Adrenal gland (tissue), 12 donors: ENCODE measurements around the gene C11orf68. TPM values are rescaled to one million over a fixed set of nuclear protein-coding genes. Genes with fewer than 3 reads are reported as not detected.
A peak's percentile ranks its signal among the peaks of the same experiment; 100 is the strongest.

Source experiments
- DNase-seq, 7 donors: peaks; one replicate each; pipeline ENCODE4 v3.0.0-alpha.2; 2019 to 2020
- H3K27ac ChIP-seq, 5 donors: fragments of 200-600 bp; sonication (generic) in 4 of 5; 1 replicate in 3 of 5; 2 replicates in 2 of 5; pipeline versions ENCODE4 v1.5.1 to v1.8.0; 2016 to 2020; ENCODE audit warnings: mild to moderate bottlenecking in 1 of 5
- H3K27me3 ChIP-seq: fragments of 200-600 bp; 2 replicates; pipeline ENCODE4 v1.8.0; 2021
- H3K36me3 ChIP-seq, 2 donors: fragments of 200-600 bp; replicated peaks in 1 of 2; 1 replicate in 1 of 2; 2 replicates in 1 of 2; pipeline versions ENCODE4 v1.5.1 to v1.8.0; 2018 to 2022
- H3K4me1 ChIP-seq, 2 donors: fragments of 200-600 bp; replicated peaks in 1 of 2; 1 replicate in 1 of 2; 2 replicates in 1 of 2; pipeline versions ENCODE4 v1.5.1 to v1.8.0; 2018 to 2021
- H3K4me3 ChIP-seq, 4 donors: fragments of 200-600 bp; sonication (generic) in 3 of 4; one replicate each; pipeline ENCODE4 v1.5.1; 2016 to 2018
- H3K9me3 ChIP-seq, 3 donors: fragments of 200-600 bp; sonication (generic) in 1 of 3; replicated peaks in 1 of 3; 1 replicate in 2 of 3; 2 replicates in 1 of 3; pipeline versions ENCODE4 v1.5.1 to v1.8.0; 2016 to 2021
- POLR2A ChIP-seq, 2 donors: fragments of 450-650 bp; IDR thresholded peaks; one replicate each; pipeline ENCODE4 v1.6.1; 2017; ENCODE audit warnings: antibody characterized with exemption in 2 of 2, mild to moderate bottlenecking in 2 of 2, moderate library complexity in 1 of 2
- WGBS, 4 donors: extraction: QIAGEN DNeasy Blood & Tissue Kit in 2 of 4; methylation state at CpG; one replicate each; pipeline versions ENCODE4 v1.1.5 to v1.1.7; 2013 to 2017; 5-methylcytosine and 5-hydroxymethylcytosine counted together
- intact Hi-C, 2 donors: fragments of 100-400 bp; cut with DNase I; formaldehyde crosslinking; loops; one replicate each; pipeline versions ENCODE4 v1.14.1 to v1.15.0; 2022 to 2023
- polyA plus RNA-seq, 3 donors: library from polyadenylated mRNA; stranded (reverse); fragments of 200-250 nt in 2 of 3; fragments of 350-450 nt in 1 of 3; fragmentation: Illumina TruSeq in 1 of 3; extraction: RNeasy Lipid Tissue Mini Kit (QIAGEN cat#74804) in 1 of 3; gene quantifications; one replicate each; pipeline ENCODE4 v1.2.3, GENCODE V29; 2013 to 2014
- total RNA-seq, 9 donors: library from RNA; depleted of rRNA in 4 of 9; stranded (reverse); fragments of >200 nt in 4 of 9; fragments of 120-200 nt in 1 of 9; fragmentation: NEBNext Ultra II Directional in 1 of 9; extraction: Animal tissue kit (Norgen Biotek cat#: 25700) in 1 of 9; gene quantifications; one replicate each; pipeline versions ENCODE4 v1.1.0 to v1.2.4, GENCODE V29; 2013 to 2023
- TF ChIP-seq, protein P1 (sequence below), 6 experiments: fragments of 450-650 bp in 4 of 6; fragments of 200-600 bp in 2 of 6; sonication (generic) in 1 of 6; IDR thresholded peaks; 1 replicate in 5 of 6; 2 replicates in 1 of 6; pipeline versions ENCODE4 v1.5.1 to v1.8.0; 2016 to 2021; ENCODE audit warnings: antibody characterized with exemption in 6 of 6, mild to moderate bottlenecking in 2 of 6, moderate library complexity in 1 of 6
- donor health status: healthy with polysubstance abuse.
- donor health status: Bipolar disorder and iron deficiency.
- donor health status: DM: yes; HTN: yes; CAD: no.
- donor health status: DM: no; HTN: no; CAD: no.
- donor health status: DM: no; HTN: no; CAD: no.
- donor health status: DM: yes; HTN: yes; CAD: no.

The C11orf68 gene
- total and polyA plus RNA-seq, 12 donors = 11.5 to 51.9 (median 26.9) TPM

DNA sequence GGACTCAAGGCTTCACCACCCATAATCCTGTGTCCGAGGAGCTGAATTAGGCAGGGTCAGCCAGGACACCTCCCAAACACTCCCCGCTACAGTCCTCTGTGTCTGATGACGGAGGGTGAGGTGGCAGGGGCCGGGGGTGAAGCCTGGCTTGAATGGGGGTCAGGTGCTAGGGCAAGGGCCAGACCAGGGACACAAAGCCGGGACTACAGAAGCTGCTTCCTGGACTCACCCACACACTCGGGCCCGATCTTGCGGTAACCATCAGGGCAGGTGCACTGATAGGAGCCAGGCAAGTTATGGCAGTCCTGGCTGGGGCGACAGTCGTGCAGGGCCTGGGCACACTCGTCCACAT, 48.6 kb downstream of the C11orf68 start:
- H3K4me3 ChIP-seq = no peak overlapping the region
- H3K4me1 ChIP-seq = peaks cover 2 to 17% of the 10 kb centered on the region in 2 donors
- TF ChIP-seq, protein P1, sequence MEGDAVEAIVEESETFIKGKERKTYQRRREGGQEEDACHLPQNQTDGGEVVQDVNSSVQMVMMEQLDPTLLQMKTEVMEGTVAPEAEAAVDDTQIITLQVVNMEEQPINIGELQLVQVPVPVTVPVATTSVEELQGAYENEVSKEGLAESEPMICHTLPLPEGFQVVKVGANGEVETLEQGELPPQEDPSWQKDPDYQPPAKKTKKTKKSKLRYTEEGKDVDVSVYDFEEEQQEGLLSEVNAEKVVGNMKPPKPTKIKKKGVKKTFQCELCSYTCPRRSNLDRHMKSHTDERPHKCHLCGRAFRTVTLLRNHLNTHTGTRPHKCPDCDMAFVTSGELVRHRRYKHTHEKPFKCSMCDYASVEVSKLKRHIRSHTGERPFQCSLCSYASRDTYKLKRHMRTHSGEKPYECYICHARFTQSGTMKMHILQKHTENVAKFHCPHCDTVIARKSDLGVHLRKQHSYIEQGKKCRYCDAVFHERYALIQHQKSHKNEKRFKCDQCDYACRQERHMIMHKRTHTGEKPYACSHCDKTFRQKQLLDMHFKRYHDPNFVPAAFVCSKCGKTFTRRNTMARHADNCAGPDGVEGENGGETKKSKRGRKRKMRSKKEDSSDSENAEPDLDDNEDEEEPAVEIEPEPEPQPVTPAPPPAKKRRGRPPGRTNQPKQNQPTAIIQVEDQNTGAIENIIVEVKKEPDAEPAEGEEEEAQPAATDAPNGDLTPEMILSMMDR (IDR thresholded peaks at IDR 0.05) = no peak
- TF ChIP-seq POLR2A (IDR thresholded peaks at IDR 0.05) = no peak
- peak overlapping the region in 1 of 5 donors; percentile 93 for H3K27ac ChIP-seq
- intact Hi-C loops = no loop called here
- no peaks in the 10 kb centered on the region for H3K9me3 ChIP-seq
- no peaks in the 10 kb centered on the region for H3K27me3 ChIP-seq
- peak in 1 of 7 donors; percentile 57 for DNase-seq
- 69 to 80% (median 79%) methylated on average over 10 to 11 of the region's 11 CpGs for WGBS, 4 donors
- H3K36me3 ChIP-seq = peaks cover 0 to 37% of the 10 kb centered on the region in 2 donors

DNA sequence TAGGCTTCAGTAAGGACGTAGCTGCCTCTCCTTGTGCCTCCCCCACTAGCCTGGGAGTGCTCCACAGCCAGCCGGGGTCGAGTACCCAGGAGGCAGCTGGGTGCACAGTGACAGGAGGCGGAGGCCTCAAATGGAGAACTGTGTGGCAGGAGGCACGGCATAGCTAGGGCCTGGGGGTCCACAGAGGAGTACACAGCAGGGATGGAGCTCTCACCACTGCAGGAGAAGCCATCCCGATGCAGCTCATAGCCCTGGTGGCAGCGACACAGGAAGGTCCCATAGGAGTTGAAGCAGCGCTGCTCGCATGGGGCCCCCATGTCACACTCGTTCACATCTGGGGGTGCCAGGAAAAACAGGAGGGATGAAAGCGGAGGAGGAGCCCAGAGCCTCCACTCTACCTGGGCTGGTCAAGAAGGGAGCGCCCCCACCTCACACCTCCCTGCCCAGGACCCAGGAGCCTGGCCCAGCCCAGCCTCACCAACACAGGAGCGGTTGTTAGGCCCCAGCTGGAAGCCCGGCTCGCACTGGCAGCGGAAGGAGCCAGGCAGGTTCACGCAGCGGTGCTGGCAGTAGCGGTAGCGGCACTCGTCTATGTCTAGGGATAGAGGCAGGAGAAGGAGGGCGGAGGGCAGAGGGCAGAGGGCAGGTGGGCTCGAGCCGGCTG, 49.1 kb downstream of the C11orf68 start:
- Histone ChIP-seq H3K36me3 (peaks cover 0 to 42% of the 10 kb centered on the region in 2 donors), H3K4me1 (peaks cover 2 to 17% of the 10 kb centered on the region in 2 donors), H3K9me3 (no peaks in the 10 kb centered on the region), H3K27ac (peak overlapping the region in 1 of 5 donors; percentile 93), H3K4me3 (no peak overlapping the region), H3K27me3 (no peaks in the 10 kb centered on the region)
- 77 to 89% (median 86%) methylated on average over 11 to 24 of the region's 24 CpGs for WGBS, 4 donors
- TF ChIP-seq, protein P1 (IDR thresholded peaks at IDR 0.05) = no peak
- TF ChIP-seq POLR2A (IDR thresholded peaks at IDR 0.05) = no peak
- intact Hi-C loops = no loop called here
- DNase-seq = peak in 1 of 7 donors; percentile 27

DNA sequence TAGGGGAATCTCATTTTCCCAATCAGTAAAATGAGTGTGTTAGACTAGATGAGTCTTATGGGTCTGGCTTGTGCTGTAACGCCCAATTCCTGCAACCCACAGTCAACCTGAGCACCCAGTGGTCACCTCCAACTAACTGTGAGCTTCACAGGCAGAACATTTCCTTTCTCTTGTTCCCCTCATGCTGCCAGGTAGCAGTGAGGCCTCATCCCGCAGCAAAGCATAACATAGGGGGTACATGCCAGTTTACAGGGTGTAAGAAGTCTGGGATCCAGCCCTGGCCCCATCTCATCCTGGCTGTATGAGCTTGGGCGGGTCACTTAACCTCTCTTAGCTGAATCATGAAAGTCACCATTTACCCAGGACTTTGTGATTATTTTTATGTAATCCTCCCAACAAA, 50.0 kb downstream of the C11orf68 start:
- 81 to 100% (median 91%) methylated on average over 2 to 3 of the region's 3 CpGs for WGBS, 4 donors
- Histone ChIP-seq H3K27me3 (no peaks in the 10 kb centered on the region), H3K9me3 (no peaks in the 10 kb centered on the region), H3K4me3 (no peak overlapping the region), H3K4me1 (peaks cover 2 to 17% of the 10 kb centered on the region in 2 donors), H3K36me3 (peaks cover 0 to 51% of the 10 kb centered on the region in 2 donors), H3K27ac (no peak overlapping the region)
- TF ChIP-seq, protein P1 (IDR thresholded peaks at IDR 0.05) = no peak
- no peak for DNase-seq
- intact Hi-C loops = no loop called here

DNA sequence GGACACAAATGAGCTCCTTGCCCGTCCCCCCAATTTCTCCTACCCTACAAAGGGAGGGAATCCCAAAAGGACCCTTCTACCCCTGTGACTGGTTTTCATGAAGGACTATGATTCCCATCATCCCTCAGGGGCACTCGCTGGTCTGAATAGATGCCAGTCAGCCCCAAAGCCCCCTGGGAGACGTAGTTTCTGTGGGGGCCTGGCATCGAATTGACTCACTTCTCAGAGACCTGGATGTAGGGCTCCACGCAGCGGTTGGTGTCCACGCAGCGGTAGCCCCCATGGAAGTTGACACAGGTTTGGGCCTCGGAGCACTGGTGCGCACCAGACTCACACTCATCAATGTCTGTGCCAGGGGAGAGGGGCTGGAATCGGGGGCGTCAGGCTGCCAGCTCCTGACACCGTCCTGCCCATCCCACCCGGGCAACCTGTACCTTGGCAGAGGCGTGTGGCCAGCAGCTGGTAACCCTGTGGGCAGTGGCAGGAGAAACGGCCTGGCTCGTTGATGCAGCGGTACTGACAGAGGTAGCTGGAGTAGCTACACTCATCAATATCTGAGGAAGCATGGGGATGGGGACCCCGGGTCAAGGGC, 50.7 kb downstream of the C11orf68 start:
- 75 to 88% (median 83%) methylated on average over 6 to 19 of the region's 19 CpGs for WGBS, 4 donors
- Histone ChIP-seq H3K9me3 (no peaks in the 10 kb centered on the region), H3K27ac (no peak overlapping the region), H3K4me1 (peaks cover 2 to 17% of the 10 kb centered on the region in 2 donors), H3K27me3 (no peaks in the 10 kb centered on the region), H3K36me3 (peaks cover 0 to 58% of the 10 kb centered on the region in 2 donors), H3K4me3 (no peak overlapping the region)
- intact Hi-C loops = no loop called here
- peak in 2 of 7 donors; percentile 18 to 63 for DNase-seq
- TF ChIP-seq, protein P1 (IDR thresholded peaks at IDR 0.05) = no peak
- TF ChIP-seq POLR2A (IDR thresholded peaks at IDR 0.05) = no peak
